HL-60 (cell line): ENCODE measurements around the gene STK40.

Experiments
- DNase-seq, 2 experiments: peaks; one replicate each; pipeline ENCODE4 v3.0.0-alpha.2; 2010 to 2020; ENCODE audit warnings: low read depth in 1 of 2, low spot score in 1 of 2
- H3K27ac ChIP-seq: fragments of 250-450 bp; sonication (Bioruptor Pico); replicated peaks from 2 replicates; pipeline ENCODE4 v1.5.1; 2020; ENCODE audit warnings: mild to moderate bottlenecking, moderate library complexity
- H3K27me3 ChIP-seq: fragments of 250-450 bp; sonication (Bioruptor Pico); 2 replicates; pipeline ENCODE4 v1.5.1; 2021; ENCODE audit warnings: mild to moderate bottlenecking, moderate library complexity; ENCODE audit not compliant: insufficient read depth, poor library complexity, severe bottlenecking
- H3K4me3 ChIP-seq: replicated peaks from 2 replicates; pipeline ENCODE4 v1.5.1; 2011; ENCODE audit warnings: mild to moderate bottlenecking, control low read depth, low read length; ENCODE audit not compliant: insufficient read depth
- GABPA ChIP-seq: IDR thresholded peaks from 2 replicates; pipeline ENCODE4 v1.6.1; 2012; ENCODE audit warnings: low read depth
- POLR2AphosphoS5 ChIP-seq: IDR thresholded peaks from 2 replicates; pipeline ENCODE4 v1.6.1; 2012; ENCODE audit warnings: low read depth
- SPI1 ChIP-seq: IDR thresholded peaks from 2 replicates; pipeline ENCODE4 v1.6.1; 2012; ENCODE audit warnings: low read depth, mild to moderate bottlenecking, borderline replicate concordance
- TF ChIP-seq, protein P1 (sequence below): IDR thresholded peaks from one replicate; pipeline ENCODE4 v1.5.1; 2011; ENCODE audit warnings: low read length, control low read depth, inconsistent platforms; ENCODE audit not compliant: insufficient read depth
- TF ChIP-seq, protein P2 (sequence below): IDR thresholded peaks from 2 replicates; pipeline ENCODE4 v1.6.1; 2012; ENCODE audit warnings: low read depth; ENCODE audit not compliant: insufficient replicate concordance

STK40 gene

DNA sequence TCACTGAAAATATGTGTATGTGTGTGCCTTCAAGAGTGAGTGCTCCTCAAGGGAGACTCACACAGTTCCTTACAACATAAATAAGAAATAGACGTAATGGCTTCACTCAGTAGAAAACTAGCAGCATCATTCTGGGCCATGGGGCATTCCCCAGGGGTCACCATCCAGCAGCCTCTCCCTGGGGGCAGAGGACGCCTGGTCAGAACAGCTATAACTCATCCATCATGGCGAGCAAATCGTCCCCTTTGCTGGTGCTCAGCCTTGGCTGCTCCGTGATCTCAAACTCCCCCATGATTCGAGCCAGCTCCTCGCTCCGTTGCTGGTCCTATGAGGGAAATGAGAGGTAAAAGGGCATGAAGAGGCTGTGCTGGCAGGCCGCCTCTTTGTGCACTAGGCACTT is 32.2 kb upstream of the STK40 start:
- no peak overlapping the region for H3K4me3 ChIP-seq
- TF ChIP-seq SPI1 (no peak), POLR2AphosphoS5 (no peak), GABPA (no peak)
- TF ChIP-seq, protein P1, sequence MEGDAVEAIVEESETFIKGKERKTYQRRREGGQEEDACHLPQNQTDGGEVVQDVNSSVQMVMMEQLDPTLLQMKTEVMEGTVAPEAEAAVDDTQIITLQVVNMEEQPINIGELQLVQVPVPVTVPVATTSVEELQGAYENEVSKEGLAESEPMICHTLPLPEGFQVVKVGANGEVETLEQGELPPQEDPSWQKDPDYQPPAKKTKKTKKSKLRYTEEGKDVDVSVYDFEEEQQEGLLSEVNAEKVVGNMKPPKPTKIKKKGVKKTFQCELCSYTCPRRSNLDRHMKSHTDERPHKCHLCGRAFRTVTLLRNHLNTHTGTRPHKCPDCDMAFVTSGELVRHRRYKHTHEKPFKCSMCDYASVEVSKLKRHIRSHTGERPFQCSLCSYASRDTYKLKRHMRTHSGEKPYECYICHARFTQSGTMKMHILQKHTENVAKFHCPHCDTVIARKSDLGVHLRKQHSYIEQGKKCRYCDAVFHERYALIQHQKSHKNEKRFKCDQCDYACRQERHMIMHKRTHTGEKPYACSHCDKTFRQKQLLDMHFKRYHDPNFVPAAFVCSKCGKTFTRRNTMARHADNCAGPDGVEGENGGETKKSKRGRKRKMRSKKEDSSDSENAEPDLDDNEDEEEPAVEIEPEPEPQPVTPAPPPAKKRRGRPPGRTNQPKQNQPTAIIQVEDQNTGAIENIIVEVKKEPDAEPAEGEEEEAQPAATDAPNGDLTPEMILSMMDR = no peak
- TF ChIP-seq, protein P2, sequence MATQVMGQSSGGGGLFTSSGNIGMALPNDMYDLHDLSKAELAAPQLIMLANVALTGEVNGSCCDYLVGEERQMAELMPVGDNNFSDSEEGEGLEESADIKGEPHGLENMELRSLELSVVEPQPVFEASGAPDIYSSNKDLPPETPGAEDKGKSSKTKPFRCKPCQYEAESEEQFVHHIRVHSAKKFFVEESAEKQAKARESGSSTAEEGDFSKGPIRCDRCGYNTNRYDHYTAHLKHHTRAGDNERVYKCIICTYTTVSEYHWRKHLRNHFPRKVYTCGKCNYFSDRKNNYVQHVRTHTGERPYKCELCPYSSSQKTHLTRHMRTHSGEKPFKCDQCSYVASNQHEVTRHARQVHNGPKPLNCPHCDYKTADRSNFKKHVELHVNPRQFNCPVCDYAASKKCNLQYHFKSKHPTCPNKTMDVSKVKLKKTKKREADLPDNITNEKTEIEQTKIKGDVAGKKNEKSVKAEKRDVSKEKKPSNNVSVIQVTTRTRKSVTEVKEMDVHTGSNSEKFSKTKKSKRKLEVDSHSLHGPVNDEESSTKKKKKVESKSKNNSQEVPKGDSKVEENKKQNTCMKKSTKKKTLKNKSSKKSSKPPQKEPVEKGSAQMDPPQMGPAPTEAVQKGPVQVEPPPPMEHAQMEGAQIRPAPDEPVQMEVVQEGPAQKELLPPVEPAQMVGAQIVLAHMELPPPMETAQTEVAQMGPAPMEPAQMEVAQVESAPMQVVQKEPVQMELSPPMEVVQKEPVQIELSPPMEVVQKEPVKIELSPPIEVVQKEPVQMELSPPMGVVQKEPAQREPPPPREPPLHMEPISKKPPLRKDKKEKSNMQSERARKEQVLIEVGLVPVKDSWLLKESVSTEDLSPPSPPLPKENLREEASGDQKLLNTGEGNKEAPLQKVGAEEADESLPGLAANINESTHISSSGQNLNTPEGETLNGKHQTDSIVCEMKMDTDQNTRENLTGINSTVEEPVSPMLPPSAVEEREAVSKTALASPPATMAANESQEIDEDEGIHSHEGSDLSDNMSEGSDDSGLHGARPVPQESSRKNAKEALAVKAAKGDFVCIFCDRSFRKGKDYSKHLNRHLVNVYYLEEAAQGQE = no peak
- no peak overlapping the region for H3K27ac ChIP-seq
- no peak for DNase-seq
- H3K27me3 ChIP-seq = no peaks in the 10 kb centered on the region

DNA sequence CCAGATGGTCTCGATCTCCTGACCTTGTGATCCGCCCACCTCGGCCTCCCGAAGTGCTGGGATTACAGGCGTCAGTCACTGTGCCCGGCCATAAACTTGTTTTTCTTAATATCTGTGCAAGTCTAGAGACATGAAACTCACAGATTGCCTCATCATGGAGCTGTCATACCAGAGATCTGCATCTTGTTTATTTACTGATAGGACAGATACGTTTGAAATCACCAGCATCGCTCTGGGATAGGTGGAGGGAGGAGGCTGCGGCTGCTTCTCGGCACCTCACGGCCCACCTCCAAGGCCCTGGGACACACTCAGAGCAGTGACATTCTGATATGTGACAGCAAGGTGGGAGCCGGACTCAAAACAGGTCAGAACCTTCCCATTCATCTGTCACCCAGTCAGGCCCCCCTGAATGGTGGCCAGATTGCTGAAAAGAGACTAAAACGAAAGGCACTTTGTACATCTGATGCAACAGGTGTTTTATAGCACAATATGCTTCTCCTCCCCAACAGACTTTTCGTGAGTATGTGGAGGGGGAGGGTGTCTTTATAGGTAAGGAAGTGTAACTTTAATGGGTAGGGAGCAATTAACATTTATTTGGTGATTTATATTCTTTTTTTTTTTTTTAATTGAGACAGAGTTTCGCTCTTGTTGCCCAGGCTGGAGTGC is 30.1 kb upstream of the STK40 start:
- no peak for DNase-seq
- Histone ChIP-seq H3K4me3 (no peak overlapping the region), H3K27me3 (no peaks in the 10 kb centered on the region), H3K27ac (no peak overlapping the region)
- TF ChIP-seq POLR2AphosphoS5 (no peak), SPI1 (no peak), GABPA (no peak)
- TF ChIP-seq, protein P1 = no peak
- TF ChIP-seq, protein P2 = no peak

DNA sequence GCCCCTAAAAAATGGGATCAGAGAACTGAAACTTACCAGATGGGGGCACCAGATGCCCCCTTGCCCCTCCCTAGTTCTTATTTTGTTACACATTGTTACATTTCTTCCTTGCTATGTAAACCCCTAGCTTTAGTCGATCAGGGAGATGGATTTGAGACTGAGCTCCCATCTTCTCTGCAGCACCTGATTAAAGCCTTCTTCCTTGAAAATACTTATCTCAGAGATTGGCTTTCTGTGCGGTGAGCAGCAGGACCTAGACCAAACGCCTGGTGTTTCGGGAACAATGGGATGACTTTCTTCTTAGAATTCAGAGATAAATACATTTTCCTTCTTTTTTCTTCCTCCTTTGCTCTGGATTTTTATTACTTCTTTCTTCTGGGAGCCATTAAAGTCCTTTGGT is 28.7 kb upstream of the STK40 start:
- H3K4me3 ChIP-seq = no peak overlapping the region
- TF ChIP-seq GABPA (no peak), SPI1 (no peak), POLR2AphosphoS5 (no peak)
- TF ChIP-seq, protein P2 = no peak
- TF ChIP-seq, protein P1 = no peak
- no peaks in the 10 kb centered on the region for H3K27me3 ChIP-seq
- no peak for DNase-seq
- no peak overlapping the region for H3K27ac ChIP-seq
